GM21381 (cell line): Measurements from ENCODE around the gene SPSB4.

Source experiments
- ATAC-seq: cut with Tn5 transposase; IDR thresholded peaks from one replicate; pipeline ENCODE4 v1.9.1; 2021; ENCODE audit warnings: mild to moderate bottlenecking, moderate library complexity; ENCODE audit not compliant: unreplicated experiment

The SPSB4 gene

DNA sequence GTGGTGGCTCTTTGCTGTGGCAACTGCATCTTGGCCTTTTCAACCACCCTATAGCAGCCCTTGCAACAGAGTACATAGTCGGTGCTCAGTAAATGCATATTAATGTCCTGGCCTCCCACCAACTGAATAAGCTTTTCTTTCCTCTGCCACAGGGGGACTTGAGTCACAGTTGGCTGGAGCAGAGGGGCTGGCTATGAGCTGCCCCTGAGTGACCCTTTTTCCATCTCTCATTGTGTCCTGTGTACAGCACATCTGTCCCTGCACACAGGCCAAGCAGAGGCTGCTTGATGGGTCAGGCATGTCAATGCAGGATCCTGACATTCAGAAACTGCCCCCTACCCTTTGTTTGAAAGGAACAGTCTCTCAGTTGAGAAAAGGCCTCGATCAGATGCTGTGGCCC, 22.4 kb downstream of the SPSB4 start:
- ATAC-seq: no peak

DNA sequence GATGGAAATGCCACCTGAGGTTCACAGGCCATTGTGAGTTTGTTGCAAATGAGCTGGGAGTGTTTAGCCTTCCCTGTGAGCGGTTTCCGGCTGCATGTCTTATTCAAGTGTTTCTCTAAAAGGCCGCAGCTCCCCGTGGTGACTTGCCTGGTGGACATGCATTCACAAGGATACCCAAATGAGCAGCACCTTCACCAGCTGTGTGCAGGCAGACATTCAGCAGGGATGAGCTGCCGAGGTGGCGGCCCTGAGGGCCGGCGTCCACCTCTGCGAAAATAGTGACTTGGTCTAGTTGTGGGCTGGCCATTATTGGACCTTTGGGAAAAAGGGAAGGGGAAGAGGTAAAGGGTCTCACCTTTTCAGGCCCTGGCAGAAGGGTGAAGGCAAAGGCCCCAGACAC, 23.4 kb downstream of the SPSB4 start:
- ATAC-seq: no peak

DNA sequence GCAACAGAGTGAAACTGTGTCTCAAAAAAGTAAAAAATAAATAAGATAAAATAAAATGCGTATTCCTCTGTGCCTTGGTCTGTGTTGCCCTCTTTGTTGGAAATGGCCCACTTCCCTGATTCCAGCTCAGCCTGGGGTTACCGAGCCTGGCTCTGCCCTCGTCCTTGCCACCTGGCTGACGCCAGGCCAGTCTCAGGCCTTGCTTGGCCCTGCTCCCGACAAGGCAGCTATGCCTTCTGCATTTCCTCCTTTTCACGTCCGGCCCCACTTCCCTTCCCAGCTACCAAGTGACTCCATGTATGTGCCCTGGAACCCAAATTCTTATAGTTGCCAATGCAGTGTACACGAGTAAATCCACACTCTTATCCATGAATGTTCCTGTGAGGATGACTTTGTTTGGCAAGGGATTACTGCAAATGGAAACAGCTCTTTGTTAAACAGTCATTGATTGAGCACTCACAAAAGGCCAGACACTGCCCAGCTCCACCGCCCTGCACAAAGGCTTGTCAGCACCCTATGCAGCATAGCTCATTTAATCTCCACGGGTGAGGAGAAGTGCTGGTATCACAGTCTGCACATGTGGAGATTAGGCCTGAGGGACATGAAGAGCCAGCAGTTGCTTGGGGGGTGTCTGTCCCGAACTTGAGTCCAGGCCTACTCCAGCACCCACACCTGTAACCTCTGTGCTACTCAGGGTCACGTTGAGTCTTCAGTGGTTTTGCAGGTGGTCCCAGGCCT, 25.1 kb downstream of the SPSB4 start:
- ATAC-seq: no peak

DNA sequence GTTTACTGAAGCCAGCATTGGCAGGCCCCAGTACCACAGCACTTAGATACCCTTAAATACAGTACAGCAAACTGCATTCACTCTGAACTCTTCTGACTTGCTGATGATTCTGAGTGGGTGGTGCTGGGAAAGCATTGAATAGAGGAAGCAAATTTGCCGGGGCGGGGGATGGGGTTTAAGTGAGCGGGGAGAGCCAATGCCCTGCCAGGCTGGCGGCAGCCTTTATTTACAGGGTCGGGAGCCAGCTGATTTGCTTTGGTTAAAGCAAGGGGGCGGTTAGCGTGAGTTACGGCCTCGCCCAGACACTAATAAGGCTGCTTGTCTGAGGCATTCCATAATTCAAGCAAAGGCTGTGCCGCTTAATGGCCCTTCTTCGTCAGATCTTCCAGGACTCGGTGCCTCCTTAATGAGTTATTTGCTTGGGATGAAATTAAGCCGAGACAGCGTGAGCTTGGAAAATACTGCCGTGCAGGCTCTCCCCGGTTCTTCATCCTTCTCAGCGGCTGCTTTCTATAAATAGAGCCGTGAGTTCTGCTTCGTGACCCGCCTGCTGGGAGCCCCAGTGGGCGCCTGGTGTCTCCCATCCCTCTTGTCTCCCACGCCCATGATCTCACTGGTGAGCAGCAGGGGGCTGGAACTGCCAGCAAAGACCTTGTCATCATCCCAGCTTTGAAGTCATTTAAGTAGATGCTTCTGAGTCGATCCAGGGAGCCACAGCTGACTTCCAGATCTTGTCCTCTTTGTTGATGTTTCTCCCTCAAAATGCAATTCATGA, 25.8 kb downstream of the SPSB4 start:
- ATAC-seq: no peak

DNA sequence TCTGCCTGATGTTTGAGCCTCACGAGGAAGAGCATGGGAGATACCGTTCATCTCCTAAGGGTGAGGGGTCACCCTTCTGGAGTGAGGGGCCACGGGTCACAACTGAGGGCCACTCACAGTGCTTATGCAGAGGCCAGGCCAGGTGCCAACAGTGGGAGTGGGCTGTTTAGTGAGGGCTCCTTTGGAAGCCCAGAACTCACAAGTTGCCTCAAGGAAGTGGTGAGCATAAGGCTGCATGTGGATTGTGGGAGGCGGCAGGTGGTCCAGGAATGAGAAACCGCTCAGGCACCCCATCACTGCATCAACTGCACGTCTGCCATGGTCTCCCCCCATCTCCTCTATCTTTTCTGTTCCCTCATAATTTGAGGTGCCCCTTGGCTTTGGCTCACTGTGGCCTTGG, 26.5 kb downstream of the SPSB4 start:
- no peak for ATAC-seq

DNA sequence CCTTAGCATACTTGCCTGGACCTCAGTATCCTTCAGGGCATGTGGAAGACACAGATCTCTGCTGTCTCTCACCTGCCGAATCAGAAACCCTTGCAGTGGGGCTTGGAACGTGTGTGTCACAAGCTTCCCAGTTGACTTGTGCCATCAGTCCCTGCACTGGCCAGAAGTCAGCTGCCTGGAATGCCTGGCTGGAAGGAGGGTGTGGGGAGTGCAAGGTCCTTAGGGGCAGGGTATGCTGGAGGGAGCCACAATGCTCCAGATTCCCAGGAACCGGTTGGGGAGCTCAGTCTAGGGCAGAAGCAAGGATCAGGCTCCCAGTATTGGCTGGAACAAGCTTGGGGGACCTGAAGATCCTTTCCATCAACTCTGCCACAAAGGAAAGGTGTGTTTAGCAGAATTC, 27.1 kb downstream of the SPSB4 start:
- ATAC-seq: no peak

DNA sequence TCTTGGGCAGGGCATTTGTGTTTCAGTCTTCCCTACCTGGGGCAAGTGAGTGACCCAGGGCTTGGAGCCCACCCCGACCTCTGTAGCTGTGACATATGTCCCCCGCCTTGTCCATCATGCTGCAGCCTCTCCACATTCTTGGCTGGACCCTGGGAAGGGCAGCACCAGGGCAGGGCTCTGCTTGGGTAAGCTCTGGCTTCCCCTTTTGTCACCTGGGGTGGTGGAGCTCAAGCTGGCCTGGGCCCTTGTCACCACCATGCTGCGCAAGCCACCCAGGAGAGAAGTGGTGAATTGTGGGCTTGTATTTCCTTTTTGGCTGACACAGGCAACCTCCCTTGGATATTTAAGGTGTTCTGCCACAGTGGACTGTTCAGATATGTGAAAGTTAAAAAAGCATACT, 29.3 kb downstream of the SPSB4 start:
- no peak for ATAC-seq

DNA sequence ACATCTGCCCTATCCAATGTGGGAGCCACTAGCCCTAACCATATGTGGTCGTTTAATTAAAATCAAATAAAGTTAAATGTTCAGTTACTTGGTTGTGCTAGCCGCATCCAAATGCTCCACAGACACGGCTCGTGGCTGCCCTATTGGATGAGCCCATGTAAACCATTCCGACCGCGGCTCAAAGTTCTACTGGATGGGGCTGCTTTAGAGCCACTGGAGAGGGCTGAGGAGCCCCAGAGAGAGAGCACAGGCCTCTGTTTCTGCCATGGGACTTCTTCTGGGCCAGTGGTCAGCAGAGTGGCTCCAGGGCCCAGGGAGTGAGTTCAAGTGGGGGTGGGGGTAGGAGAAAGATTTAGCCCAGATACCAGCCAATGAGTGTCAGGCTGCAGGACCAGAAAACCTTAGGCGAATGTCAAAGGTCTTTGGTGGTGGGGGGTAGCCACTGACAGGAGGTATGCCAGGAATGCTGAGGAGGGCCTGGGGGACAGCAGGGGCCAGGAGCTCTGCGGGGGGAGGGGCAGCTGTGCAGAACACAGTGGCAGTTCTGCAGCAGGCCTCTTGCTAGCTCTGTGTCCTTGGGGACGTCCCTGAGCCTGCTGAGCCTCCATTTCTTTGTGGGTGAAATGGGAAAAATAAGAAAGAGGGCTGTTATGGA, 30.1 kb downstream of the SPSB4 start:
- no peak for ATAC-seq

DNA sequence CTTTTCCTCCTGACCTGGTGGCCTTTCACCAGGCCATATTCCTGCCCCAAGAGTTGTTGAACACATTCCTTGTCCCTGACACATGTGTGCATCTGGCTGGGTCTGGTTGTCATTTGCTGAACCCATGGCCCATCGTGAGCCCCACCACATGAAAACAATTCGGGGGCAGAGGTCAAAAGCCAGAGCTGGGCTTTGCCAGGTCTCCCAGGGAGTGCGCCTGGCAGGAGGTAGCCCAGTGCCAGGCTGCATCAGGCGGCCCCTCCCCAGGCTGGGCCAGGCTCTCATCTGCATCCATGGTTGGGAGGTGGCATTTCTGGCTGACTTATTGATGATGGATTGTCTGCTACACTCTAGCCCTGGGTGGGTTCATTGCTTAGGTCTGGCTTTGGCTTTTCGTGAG, 30.9 kb downstream of the SPSB4 start:
- ATAC-seq: no peak

DNA sequence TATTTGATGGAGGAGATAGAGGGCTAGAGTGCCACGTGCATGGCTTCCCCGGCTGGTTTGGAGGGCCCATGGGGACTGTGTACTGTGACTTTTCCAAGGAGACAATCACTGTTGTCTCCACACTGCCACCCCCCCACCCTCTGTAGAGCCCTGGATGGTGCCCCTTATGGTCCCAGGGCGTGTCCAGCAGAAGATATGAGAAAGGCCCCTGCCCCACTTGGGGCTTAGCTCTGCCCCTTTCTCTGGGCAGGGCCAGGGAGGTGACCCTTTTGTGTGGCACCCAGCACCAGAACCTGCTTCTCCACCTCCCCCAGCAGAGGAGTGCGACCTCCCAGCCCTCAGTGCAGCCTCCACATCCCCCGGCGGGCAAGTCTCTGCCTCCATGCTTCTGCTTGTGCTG, 32.1 kb downstream of the SPSB4 start:
- no peak for ATAC-seq

DNA sequence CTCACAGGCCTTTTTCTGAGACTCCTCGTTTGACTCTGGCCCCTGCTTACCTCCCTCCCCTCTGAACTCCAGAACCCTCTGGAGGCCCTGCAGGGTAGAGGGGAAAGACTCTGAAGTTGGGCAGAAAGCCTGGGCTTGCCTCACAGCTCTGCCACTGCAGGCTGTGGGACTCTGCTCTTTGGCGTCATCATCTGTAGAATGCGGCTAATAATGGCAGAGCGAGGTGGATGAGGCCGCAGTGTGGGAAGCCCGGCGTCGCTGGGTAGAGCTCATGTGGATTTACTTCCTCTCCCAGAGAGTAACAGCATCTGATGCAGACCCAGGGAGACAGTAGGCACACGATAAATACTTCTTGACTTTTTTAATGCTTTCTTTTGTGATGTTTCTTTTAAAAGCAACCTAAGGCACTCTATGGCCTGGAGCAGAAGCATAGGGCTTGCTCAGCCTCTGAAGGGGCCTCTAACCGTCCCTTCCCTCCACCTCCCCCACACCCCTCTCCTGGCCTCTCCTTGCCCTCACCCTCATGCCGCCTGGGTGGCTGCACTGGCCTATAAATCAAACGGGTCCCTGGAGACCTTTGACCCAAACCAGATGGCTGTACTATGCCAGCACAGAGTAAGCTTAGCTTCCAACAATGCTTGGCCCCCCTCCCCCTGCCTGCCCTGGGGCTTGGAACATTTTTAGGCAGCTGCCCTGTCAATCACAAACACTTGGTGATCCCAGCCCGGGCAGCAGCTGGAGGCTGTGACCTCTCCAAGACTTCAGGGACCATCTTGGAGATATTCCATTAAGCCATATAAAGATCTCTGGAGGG, 32.9 kb downstream of the SPSB4 start:
- no peak for ATAC-seq

DNA sequence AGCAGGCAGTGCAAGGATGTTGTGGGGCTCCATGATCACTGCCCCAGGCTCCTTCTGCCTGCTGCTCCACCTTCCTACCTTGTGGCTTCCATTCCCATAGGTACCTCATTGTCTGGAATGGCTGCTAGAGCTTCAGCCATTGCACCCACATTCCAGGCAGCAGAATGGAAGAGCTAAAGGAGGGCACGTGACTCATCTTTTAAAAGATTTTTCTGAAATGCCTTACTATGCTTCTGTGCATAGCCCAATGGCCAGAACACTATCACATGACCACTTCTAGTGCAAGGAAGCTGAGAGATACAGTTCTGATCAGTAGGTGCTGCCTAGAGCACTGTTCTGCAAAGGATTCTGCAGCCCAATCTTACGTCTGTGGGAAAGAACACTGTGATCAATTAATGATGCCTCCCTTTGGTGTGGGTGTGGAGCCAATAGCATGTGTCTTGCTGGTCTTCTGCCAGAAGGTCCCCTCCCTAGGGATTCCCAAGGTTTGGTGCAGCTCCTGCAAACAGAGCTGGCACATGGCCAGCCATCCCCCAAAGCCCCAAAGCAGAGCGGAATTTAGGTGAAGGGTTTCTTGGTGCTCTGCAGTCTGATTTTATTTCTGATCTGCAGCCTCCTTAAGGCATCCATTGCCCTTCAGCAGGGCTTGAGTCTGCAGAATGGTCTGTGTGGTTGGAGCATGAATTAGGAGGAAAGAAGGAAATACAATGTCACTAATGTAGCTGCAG, 34.4 kb downstream of the SPSB4 start:
- no peak for ATAC-seq

DNA sequence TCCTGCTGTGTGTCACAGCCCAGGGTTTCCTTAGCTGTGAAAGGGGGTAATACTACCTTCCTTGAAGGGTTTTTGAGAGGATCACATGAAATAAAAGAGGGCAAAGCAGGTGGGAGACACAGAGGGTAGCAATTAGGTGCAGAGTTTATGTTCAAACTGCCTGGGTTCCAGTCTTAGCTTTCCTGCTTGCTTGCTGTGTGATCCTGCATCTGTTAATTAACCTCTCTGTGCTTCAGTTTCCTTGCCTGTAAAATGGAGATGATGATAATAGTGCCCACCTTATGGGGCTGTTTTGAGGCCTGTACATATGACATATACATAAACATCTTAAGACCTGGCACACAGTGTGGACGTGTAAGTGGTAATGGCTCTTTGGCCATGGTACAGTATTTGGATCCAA, 35.0 kb downstream of the SPSB4 start:
- ATAC-seq: no peak

DNA sequence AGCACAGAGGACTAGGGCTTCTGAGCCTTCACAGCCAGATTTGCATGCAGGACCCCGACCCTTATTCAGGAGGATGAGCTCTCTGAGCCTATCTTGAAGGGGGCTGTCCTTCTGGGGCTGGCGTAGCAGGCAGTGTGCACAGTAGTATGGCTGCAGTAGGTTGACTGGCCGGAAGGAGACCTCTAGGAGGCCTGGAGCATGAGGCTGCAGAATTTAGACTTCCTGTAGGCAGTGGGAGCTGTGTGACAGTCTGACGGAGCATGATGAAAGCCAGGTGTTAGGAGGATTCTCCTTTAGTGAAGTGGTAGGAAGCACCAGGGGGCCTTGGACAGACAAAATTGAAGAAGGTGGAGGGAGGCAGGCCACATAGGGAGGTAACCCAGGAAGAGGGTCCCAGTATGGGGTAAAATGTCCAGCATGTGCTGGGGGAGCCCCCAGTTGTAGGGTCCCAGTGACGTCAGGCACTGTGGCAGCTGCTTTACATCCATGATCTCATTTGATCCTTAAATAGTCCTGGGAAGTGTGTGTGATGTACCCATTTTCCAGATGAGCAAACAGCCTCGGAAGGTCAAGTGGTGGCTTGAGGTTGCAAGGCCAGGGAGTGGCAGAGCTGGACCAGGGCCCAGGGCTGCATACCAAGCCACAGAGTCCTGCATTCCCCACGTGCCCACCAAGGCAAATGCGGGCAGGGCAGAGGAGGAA, 36.1 kb downstream of the SPSB4 start:
- no peak for ATAC-seq

DNA sequence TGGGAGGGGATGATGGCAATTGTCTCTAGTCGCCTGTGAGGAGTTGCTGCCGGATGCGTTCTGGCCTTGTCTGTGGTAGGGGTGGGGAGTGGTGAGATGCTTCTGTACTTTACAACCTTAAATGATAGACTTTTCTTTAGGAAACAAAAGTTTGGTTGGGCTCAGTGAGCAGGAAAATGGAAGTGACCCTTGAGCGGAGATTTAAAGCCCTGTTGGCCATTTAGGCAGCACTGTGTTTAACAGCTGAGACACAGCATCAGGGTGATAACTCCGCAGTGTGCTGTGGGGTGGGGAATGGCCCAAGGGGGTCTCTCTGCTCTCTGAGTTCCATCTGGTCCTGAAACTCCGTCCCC, 36.6 kb downstream of the SPSB4 start:
- no peak for ATAC-seq

DNA sequence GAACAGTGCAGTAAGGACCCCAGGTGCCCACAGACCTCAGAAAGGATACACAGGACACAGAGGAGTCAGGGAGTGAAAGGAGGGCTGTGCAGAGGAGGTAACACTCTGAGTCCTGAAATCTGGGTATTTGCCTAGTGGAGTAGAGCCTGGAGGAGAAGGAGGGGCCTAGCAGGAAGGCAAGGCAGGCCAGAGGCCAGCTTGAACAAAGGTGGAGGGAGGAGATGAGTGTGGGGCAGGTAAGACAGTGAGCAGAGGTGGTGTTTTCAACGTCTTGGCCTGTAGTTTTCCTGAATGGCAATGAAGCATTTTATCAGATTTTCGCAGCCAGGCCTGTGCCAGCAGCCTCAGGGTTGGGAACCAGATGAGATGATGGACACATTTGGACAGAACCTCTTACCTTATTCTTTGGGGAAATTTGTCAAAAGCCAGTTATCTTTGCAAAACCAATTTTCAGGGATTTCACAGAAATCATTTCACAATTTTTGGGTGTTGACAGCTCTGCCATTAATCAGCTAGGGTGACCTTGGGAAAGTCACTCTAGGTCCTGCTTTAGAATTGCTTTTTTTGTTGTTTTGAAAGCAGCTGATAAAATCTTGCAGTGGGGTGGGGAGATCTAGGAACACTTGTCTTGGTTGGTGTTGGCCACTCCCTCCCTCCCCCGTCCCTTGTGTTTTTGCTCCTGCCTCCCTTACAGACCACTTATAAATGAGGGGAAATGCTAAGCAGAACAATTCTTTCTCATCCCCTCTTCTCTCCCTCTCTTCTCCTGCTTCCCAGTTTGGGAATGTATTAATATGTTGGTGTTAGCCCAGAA, 38.4 kb downstream of the SPSB4 start:
- ATAC-seq: no peak

DNA sequence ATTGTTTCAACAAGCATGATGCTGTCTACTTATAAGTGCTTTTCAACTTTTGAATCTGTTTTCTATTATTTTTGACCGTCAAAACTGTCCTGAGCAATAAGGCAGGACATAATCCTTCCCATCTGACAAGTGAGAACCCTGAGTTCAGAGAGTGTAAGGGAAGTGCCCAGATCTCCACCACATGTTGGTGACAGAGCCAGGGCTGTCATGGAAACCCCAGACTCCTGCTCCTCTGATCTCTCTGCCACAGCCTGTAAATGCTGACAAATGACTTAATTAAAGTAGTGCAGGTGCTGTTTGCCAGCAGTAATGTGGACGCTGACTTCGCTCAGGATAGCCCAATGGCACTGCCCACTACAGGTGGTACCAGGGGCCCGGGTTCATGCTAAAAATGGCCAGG, 40.3 kb downstream of the SPSB4 start:
- no peak for ATAC-seq

DNA sequence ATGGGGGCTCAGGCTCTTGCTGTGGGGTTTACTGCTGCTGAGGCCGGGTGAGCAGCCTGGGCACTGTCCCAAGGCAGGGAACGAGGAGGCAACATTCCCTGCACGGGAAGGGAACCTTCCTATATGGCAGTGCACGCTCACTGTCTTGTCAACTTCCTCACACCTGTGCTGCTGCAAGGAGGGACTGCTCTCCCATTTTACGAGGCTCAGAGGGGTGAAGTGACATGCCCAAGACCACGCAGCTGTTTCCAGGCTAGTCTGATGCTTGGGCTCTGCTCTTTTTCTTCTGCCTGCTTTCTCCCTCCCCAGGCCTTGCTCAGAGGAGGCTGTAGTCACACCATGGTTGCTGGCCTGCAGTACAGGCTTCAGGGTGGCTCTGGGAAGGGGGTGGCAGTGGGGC, 41.5 kb downstream of the SPSB4 start:
- no peak for ATAC-seq

DNA sequence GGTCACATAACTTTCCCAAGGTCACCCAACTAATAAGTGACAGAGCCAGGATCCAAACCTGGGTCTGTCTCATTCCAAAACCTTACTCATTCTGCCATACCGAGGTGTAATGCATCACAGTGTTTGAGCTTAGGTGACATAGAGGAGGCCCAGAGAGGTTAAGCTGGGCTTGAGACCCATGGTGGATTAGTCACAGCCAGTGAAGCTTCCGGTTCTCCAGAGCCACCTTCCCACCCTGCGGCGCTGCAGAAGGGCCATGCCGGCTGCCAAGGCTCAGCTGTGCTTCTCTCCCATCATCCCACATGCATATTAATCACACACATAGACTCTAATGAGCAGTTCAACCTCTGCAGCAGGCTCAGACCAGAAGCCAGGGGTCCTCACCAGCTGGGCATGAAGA, 42.2 kb downstream of the SPSB4 start:
- ATAC-seq: no peak
